ENCODE results near the gene LSG1.

LSG1 gene

DNA sequence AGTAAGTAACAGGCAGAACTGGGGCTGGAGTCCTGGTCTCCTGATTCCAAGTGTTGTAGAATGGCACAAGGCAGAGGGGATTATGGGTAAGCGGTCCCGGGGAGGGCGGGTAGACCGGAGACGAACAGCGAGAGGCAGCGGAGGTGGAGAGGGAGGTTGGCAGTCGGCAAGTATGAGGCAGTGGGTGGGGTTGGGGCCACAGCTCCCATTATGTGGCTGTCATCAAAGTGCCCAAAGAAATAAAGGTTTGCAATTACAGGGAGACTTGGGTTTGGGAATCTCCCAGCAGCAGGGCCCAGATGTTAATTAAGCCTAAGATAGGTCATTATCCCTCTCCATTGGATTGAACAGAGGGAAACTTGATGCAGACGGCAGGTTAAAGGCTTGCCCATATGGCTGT, 30.6 kb upstream of the LSG1 start:
- ATAC-seq = no peak
- TF ChIP-seq CSDC2 (CRISPR knock-in tag; IDR thresholded peaks at IDR 0.05) = no peak
- no peak for TF ChIP-seq ZFP30 (CRISPR knock-in tag; IDR thresholded peaks at IDR 0.05)
- no peak for TF ChIP-seq BACH2 (CRISPR knock-in tag; IDR thresholded peaks at IDR 0.05; ENCODE audit: borderline replicate concordance)
- no peak for TF ChIP-seq TOX (CRISPR knock-in tag; IDR thresholded peaks at IDR 0.05; ENCODE audit: borderline replicate concordance)
- TF ChIP-seq ZNF70 (CRISPR knock-in tag; IDR thresholded peaks at IDR 0.05) = no peak
- TF ChIP-seq TSHZ2 (CRISPR knock-in tag; IDR thresholded peaks at IDR 0.05) = no peak
- no peak for TF ChIP-seq SNAI2 (CRISPR knock-in tag; IDR thresholded peaks at IDR 0.05)
- TF ChIP-seq ZNF8 (CRISPR knock-in tag; IDR thresholded peaks at IDR 0.05) = no peak
- no peak for TF ChIP-seq ZFP3 (CRISPR knock-in tag; IDR thresholded peaks at IDR 0.05)
- TF ChIP-seq ISL1 (CRISPR knock-in tag; IDR thresholded peaks at IDR 0.05) = no peak
- no peak for TF ChIP-seq TCF4 (CRISPR knock-in tag; IDR thresholded peaks at IDR 0.05; ENCODE audit: borderline replicate concordance)
- TF ChIP-seq, protein P1, sequence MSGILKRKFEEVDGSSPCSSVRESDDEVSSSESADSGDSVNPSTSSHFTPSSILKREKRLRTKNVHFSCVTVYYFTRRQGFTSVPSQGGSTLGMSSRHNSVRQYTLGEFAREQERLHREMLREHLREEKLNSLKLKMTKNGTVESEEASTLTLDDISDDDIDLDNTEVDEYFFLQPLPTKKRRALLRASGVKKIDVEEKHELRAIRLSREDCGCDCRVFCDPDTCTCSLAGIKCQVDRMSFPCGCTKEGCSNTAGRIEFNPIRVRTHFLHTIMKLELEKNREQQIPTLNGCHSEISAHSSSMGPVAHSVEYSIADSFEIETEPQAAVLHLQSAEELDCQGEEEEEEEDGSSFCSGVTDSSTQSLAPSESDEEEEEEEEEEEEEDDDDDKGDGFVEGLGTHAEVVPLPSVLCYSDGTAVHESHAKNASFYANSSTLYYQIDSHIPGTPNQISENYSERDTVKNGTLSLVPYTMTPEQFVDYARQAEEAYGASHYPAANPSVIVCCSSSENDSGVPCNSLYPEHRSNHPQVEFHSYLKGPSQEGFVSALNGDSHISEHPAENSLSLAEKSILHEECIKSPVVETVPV (CRISPR knock-in tag; IDR thresholded peaks at IDR 0.05) = no peak
- TF ChIP-seq POU6F1 (CRISPR knock-in tag; IDR thresholded peaks at IDR 0.05; ENCODE audit: borderline replicate concordance, low read depth) = no peak
- no peak for TF ChIP-seq ESRRG (CRISPR knock-in tag; IDR thresholded peaks at IDR 0.05)
- no peak for TF ChIP-seq RARB (CRISPR knock-in tag; IDR thresholded peaks at IDR 0.05)
- no peak for TF ChIP-seq GLIS3 (CRISPR knock-in tag; IDR thresholded peaks at IDR 0.05)
- no peak for TF ChIP-seq ZNF565 (CRISPR knock-in tag; conservative IDR thresholded peaks at IDR 0.05; ENCODE audit: low read depth)
- no peak for TF ChIP-seq ZC3H10 (CRISPR knock-in tag; IDR thresholded peaks at IDR 0.05)
- no peak for TF ChIP-seq PPARA (CRISPR knock-in tag; IDR thresholded peaks at IDR 0.05; ENCODE audit: borderline replicate concordance)

- no peak for TF ChIP-seq PPARA (CRISPR knock-in tag; IDR thresholded peaks at IDR 0.05; ENCODE audit: borderline replicate concordance)
- TF ChIP-seq POU6F1 (CRISPR knock-in tag; IDR thresholded peaks at IDR 0.05; ENCODE audit: borderline replicate concordance, low read depth) = no peak
- no peak for TF ChIP-seq RARB (CRISPR knock-in tag; IDR thresholded peaks at IDR 0.05)
- TF ChIP-seq, protein P2, sequence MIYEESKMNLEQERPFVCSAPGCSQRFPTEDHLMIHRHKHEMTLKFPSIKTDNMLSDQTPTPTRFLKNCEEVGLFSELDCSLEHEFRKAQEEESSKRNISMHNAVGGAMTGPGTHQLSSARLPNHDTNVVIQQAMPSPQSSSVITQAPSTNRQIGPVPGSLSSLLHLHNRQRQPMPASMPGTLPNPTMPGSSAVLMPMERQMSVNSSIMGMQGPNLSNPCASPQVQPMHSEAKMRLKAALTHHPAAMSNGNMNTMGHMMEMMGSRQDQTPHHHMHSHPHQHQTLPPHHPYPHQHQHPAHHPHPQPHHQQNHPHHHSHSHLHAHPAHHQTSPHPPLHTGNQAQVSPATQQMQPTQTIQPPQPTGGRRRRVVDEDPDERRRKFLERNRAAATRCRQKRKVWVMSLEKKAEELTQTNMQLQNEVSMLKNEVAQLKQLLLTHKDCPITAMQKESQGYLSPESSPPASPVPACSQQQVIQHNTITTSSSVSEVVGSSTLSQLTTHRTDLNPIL (CRISPR knock-in tag; IDR thresholded peaks at IDR 0.05; ENCODE audit: low read depth) = no peak
- no peak for TF ChIP-seq OSR1 (CRISPR knock-in tag; IDR thresholded peaks at IDR 0.05)
- TF ChIP-seq ZC3H10 (CRISPR knock-in tag; IDR thresholded peaks at IDR 0.05) = no peak
- TF ChIP-seq TCF4 (CRISPR knock-in tag; IDR thresholded peaks at IDR 0.05; ENCODE audit: borderline replicate concordance) = no peak
- no peak for ATAC-seq
Observed at GRCh38 chr3:194696702-194697101, 24.7 kb upstream of the LSG1 start.

- ATAC-seq = peak; percentile 63
Observed at GRCh38 chr3:194691481-194692283, 19.7 kb upstream of the LSG1 start.

More at GRCh38 chr3:194691481-194692283, 19.7 kb upstream of the LSG1 start:
- TF ChIP-seq TCF4 (CRISPR knock-in tag; IDR thresholded peaks at IDR 0.05; ENCODE audit: borderline replicate concordance) (peak; percentile 43; the same call in 1 of the 2 replicates), ZFP30 (CRISPR knock-in tag; IDR thresholded peaks at IDR 0.05) (no peak), SNAI2 (CRISPR knock-in tag; IDR thresholded peaks at IDR 0.05) (0 out of 2 replicates have a peak, but pooled peaks have one; percentile 13), ISL1 (CRISPR knock-in tag; IDR thresholded peaks at IDR 0.05) (no peak; the same call in 1 of the 2 replicates), BACH2 (CRISPR knock-in tag; IDR thresholded peaks at IDR 0.05; ENCODE audit: borderline replicate concordance) (no peak), ZNF8 (CRISPR knock-in tag; IDR thresholded peaks at IDR 0.05) (peak; percentile 65), TOX (CRISPR knock-in tag; IDR thresholded peaks at IDR 0.05; ENCODE audit: borderline replicate concordance) (no peak)
- TF ChIP-seq, protein P1 (CRISPR knock-in tag; IDR thresholded peaks at IDR 0.05) = no peak
